Endothelial cell of hepatic sinusoid (primary cell): ENCODE results near the gene EYA3.

Source experiments
- in situ Hi-C: cut with HindIII; loops from 2 replicates; pipeline ENCODE4 v1.10.0; 2017; ENCODE audit warnings: low sequenced_read_pairs

EYA3 gene

GRCh38 chr1:28088168-28088961 lies at the start of gene EYA3:
Gene EYA3, minus strand, starts transcription at chr1:28088610. Its CDS starts 30,584 bp downstream, at chr1:28058026.
- in situ Hi-C loops, result no loop called here

- in situ Hi-C loops, result no loop called here
Observed at GRCh38 chr1:28136922-28137613, 48.7 kb upstream of the EYA3 start.

- in situ Hi-C loops, result no loop called here
Observed at GRCh38 chr1:28136169-28136921, 47.9 kb upstream of the EYA3 start.

- in situ Hi-C loops, result no loop called here
Observed at GRCh38 chr1:28135371-28136168, 47.2 kb upstream of the EYA3 start.

GRCh38 chr1:28134651-28135207 lies 46.3 kb upstream of the EYA3 start:
- in situ Hi-C loops, result no loop called here

GRCh38 chr1:28132171-28133167 lies 44.1 kb upstream of the EYA3 start:
- in situ Hi-C loops, result no loop called here

GRCh38 chr1:28130901-28131300 lies 42.5 kb upstream of the EYA3 start:
- in situ Hi-C loops, result no loop called here

GRCh38 chr1:28129150-28129549 lies 40.7 kb upstream of the EYA3 start:
- in situ Hi-C loops, result no loop called here

- in situ Hi-C loops, result no loop called here
Observed at GRCh38 chr1:28127617-28128257, 39.3 kb upstream of the EYA3 start.

- in situ Hi-C loops, result no loop called here
Observed at GRCh38 chr1:28126783-28127490, 38.5 kb upstream of the EYA3 start.

- in situ Hi-C loops, result no loop called here
Observed at GRCh38 chr1:28126212-28126611, 37.8 kb upstream of the EYA3 start.

- in situ Hi-C loops, result no loop called here
Observed at GRCh38 chr1:28123461-28123961, 35.1 kb upstream of the EYA3 start.

GRCh38 chr1:28122183-28122582 lies 33.8 kb upstream of the EYA3 start:
- in situ Hi-C loops, result no loop called here

- in situ Hi-C loops, result no loop called here
Observed at GRCh38 chr1:28119556-28119955, 31.1 kb upstream of the EYA3 start.

GRCh38 chr1:28118640-28119307 lies 30.4 kb upstream of the EYA3 start:
- in situ Hi-C loops, result no loop called here

GRCh38 chr1:28115267-28115666 lies 26.9 kb upstream of the EYA3 start:
- in situ Hi-C loops, result no loop called here

- in situ Hi-C loops, result no loop called here
Observed at GRCh38 chr1:28114844-28115243, 26.4 kb upstream of the EYA3 start.

- in situ Hi-C loops, result no loop called here
Observed at GRCh38 chr1:28113242-28113572, 24.8 kb upstream of the EYA3 start.
